GM21619 (cell line): ENCODE data around the gene KCNA3.

Experiments used
- ATAC-seq: cut with Tn5 transposase; IDR thresholded peaks from one replicate; pipeline ENCODE4 v1.9.1; 2021; ENCODE audit not compliant: unreplicated experiment

KCNA3 gene

GRCh38 chr1:110674337-110675059 lies at the start of gene KCNA3:
TSS of gene KCNA3 (minus strand) at chr1:110674940. CDS start at chr1:110674809, 131 bp downstream.
- ATAC-seq, result no peak

- ATAC-seq, result no peak
Observed at GRCh38 chr1:110722807-110723206, 48.1 kb upstream of the KCNA3 start.

GRCh38 chr1:110719908-110720307 lies 45.2 kb upstream of the KCNA3 start:
- no peak for ATAC-seq

- ATAC-seq, result no peak
Observed at GRCh38 chr1:110718452-110718851, 43.7 kb upstream of the KCNA3 start.

GRCh38 chr1:110717179-110717578 lies 42.4 kb upstream of the KCNA3 start:
- no peak for ATAC-seq

GRCh38 chr1:110714374-110714995 lies 39.7 kb upstream of the KCNA3 start:
- no peak for ATAC-seq

- ATAC-seq, result no peak
Observed at GRCh38 chr1:110713221-110713620, 38.5 kb upstream of the KCNA3 start.

GRCh38 chr1:110710314-110710713 lies 35.6 kb upstream of the KCNA3 start:
- ATAC-seq, result no peak

- no peak for ATAC-seq
Observed at GRCh38 chr1:110708974-110709440, 34.3 kb upstream of the KCNA3 start.

- ATAC-seq, result no peak
Observed at GRCh38 chr1:110707232-110707631, 32.5 kb upstream of the KCNA3 start.

GRCh38 chr1:110706621-110707020 lies 31.9 kb upstream of the KCNA3 start:
- ATAC-seq, result no peak

- no peak for ATAC-seq
Observed at GRCh38 chr1:110702260-110702659, 27.5 kb upstream of the KCNA3 start.

GRCh38 chr1:110700767-110701166 lies 26.0 kb upstream of the KCNA3 start:
- no peak for ATAC-seq

GRCh38 chr1:110697606-110698005 lies 22.9 kb upstream of the KCNA3 start:
- no peak for ATAC-seq

GRCh38 chr1:110696818-110697217 lies 22.1 kb upstream of the KCNA3 start:
- ATAC-seq, result no peak

GRCh38 chr1:110690709-110691365 lies 16.1 kb upstream of the KCNA3 start:
- ATAC-seq, result no peak

GRCh38 chr1:110689868-110690267 lies 15.1 kb upstream of the KCNA3 start:
- ATAC-seq, result no peak

GRCh38 chr1:110688514-110688913 lies 13.8 kb upstream of the KCNA3 start:
- no peak for ATAC-seq

- ATAC-seq, result no peak
Observed at GRCh38 chr1:110687250-110687649, 12.5 kb upstream of the KCNA3 start.

GRCh38 chr1:110686188-110686587 lies 11.4 kb upstream of the KCNA3 start:
- ATAC-seq, result no peak

GRCh38 chr1:110684491-110684890 lies 9.8 kb upstream of the KCNA3 start:
- ATAC-seq, result no peak

GRCh38 chr1:110682898-110683297 lies 8.2 kb upstream of the KCNA3 start:
- no peak for ATAC-seq
